Measurements from ENCODE around the gene JOSD2.

The JOSD2 gene

DNA sequence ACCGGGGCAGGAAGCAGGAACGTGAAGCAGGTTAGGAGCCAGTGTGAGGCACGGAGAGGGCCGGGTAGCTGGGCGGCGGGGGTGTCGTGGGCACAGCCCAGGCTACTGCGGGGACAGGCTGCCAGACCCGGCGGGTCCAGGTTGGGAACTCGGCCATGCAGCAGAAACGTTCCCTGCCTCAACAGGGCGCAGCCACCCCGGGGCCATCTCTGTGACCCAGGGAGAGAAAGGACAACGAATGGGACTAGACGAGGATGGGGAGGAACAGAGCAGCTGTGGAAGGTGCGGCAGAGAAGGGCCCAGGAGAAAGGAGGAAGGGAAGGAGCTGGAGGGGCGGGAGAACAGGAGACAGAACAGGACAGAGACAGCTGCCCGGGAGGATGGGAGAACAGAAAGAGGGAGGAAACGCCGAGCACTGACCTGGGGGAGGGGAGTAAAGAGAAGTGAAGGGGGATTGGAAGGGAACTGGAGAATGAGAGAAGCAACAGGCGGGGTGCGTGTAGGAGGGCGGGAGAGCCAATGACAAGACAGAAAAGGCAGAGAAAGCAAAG is 21.5 kb downstream of the JOSD2 start:
- no peak for TF ChIP-seq TAF1 (IDR thresholded peaks at IDR 0.05; ENCODE audit: borderline replicate concordance, insufficient read depth, low read length)
- TF ChIP-seq, protein P1, sequence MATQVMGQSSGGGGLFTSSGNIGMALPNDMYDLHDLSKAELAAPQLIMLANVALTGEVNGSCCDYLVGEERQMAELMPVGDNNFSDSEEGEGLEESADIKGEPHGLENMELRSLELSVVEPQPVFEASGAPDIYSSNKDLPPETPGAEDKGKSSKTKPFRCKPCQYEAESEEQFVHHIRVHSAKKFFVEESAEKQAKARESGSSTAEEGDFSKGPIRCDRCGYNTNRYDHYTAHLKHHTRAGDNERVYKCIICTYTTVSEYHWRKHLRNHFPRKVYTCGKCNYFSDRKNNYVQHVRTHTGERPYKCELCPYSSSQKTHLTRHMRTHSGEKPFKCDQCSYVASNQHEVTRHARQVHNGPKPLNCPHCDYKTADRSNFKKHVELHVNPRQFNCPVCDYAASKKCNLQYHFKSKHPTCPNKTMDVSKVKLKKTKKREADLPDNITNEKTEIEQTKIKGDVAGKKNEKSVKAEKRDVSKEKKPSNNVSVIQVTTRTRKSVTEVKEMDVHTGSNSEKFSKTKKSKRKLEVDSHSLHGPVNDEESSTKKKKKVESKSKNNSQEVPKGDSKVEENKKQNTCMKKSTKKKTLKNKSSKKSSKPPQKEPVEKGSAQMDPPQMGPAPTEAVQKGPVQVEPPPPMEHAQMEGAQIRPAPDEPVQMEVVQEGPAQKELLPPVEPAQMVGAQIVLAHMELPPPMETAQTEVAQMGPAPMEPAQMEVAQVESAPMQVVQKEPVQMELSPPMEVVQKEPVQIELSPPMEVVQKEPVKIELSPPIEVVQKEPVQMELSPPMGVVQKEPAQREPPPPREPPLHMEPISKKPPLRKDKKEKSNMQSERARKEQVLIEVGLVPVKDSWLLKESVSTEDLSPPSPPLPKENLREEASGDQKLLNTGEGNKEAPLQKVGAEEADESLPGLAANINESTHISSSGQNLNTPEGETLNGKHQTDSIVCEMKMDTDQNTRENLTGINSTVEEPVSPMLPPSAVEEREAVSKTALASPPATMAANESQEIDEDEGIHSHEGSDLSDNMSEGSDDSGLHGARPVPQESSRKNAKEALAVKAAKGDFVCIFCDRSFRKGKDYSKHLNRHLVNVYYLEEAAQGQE (IDR thresholded peaks at IDR 0.05; ENCODE audit: insufficient read depth in 1 of 2, low read depth in 2 of 2, low read length in 2 of 2), result no peak

DNA sequence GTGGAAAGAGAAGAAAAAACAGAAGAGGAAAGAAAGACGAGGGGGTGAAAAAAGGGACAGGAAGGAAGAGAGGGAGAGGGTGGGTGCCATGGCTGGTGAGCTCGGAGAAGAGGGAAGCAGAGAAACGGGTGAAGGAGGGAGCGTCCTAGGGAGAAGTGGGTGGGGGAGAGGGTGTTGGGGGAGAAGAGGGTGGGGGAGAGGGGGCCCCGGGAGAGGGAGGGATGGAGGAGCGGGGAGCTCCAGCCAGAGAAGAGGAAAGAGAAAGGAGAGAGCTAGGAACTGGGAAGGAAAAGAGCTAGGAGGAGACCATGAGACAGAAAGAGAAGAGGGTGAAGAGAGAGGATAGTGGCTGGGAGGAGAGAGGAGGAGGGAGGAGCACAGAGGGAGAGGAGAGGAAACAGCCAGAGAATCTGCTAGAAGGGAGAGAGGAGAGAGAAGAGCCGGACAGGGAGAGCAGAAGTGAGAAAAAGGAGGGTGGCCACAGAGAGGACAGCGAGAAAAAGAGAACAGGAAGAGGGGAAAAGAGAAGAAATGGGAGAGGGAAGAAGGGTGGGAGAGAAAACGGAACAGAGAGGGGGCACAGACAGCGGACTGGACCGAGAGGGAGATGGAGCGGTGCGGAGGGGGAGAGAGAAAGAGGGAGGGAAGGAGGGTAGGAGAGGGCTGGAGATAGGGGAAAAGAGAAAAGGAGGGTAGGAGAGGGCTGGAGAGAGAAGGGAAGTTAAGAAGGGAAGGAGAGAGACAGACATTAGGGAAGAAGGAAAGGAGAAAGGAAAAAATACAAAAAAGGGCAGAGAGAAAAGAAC is 22.4 kb downstream of the JOSD2 start:
- no peak for TF ChIP-seq SIN3A (IDR thresholded peaks at IDR 0.05; ENCODE audit: borderline replicate concordance, insufficient read depth, low read length)
- no peak for TF ChIP-seq TAF1 (IDR thresholded peaks at IDR 0.05; ENCODE audit: borderline replicate concordance, insufficient read depth, low read length)
- TF ChIP-seq, protein P1 (IDR thresholded peaks at IDR 0.05; ENCODE audit: insufficient read depth in 1 of 2, low read depth in 2 of 2, low read length in 2 of 2), result no peak
- TF ChIP-seq FOXP2 (optimal IDR thresholded peaks at IDR 0.05; ENCODE audit: borderline replicate concordance, extremely low read depth, extremely low read length, insufficient read depth), result no peak
- TF ChIP-seq POLR2AphosphoS5 (IDR thresholded peaks at IDR 0.05; ENCODE audit: low read depth, low read length), result no peak

DNA sequence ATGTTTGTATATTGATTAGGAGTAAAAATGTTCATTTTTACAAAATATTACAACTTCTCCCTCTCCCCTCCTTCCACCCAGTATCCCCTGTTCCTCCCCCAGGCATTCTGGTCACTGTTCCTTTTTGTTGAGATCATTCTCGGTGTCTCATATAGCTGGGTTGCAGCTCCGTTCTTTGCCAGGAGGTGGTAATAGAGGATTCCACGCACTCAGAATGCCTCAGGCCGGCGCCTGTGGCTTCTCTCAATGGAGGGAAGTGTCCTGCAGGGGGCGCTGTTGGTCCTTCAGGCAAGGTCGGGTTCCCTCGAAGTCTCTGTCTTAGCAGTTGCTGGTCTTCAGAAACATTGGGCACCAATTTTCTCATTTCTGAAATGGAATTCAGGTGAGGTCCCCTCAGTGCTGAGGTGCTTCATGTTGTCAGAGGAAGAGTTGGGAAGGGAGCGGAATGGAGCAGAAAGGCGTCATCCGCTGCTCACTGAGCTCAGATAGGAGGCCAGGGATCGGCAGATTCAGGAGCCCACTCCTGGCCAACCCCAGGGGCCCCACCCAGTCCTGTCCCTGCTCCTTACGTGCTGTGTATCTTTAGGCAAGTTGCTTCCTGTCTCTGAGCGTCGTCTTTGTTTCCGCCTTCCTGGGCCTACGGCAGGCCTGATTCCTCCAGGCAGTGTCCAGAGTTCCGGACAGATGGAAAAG is 24.0 kb downstream of the JOSD2 start:
- TF ChIP-seq POLR2AphosphoS5 (IDR thresholded peaks at IDR 0.05; ENCODE audit: low read depth, low read length) (no peak), SIN3A (IDR thresholded peaks at IDR 0.05; ENCODE audit: borderline replicate concordance, insufficient read depth, low read length) (no peak), FOXP2 (optimal IDR thresholded peaks at IDR 0.05; ENCODE audit: borderline replicate concordance, extremely low read depth, extremely low read length, insufficient read depth) (no peak), TAF1 (IDR thresholded peaks at IDR 0.05; ENCODE audit: borderline replicate concordance, insufficient read depth, low read length) (no peak)
- TF ChIP-seq, protein P1 (IDR thresholded peaks at IDR 0.05; ENCODE audit: insufficient read depth in 1 of 2, low read depth in 2 of 2, low read length in 2 of 2), result no peak

DNA sequence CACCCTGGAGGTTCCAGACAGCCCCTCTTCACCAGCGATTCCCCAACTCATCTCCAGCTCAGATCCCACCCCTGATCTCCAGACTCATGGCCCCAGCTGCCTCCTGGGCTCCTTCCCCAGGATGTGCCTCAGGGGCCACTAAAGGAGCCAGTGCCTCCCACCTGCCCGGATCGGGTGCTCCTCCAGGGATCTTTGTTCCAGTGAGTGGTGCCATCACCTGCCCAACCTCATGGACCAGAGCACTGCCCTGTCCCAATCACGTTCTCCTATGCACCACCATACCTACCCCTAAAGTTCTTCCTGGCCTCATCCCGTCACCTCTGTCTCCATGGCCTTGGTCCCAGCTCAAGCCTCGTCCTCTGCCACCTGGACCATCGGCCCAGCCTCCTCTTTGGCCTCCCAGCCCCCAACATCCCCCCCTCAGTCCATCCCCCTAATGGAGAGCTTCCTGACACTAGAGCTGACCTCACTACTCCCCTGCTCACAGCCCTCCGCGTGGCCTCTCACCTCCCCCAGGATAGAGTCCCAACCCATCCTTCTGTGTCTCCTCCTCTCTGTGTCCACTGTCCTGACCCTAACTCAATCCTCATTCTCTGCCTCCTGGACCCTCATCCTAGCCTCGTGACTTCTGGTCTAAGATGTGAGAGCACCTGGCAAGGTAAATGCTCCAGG is 25.6 kb downstream of the JOSD2 start:
- TF ChIP-seq, protein P1 (IDR thresholded peaks at IDR 0.05; ENCODE audit: insufficient read depth in 1 of 2, low read depth in 2 of 2, low read length in 2 of 2), result no peak
- TF ChIP-seq TAF1 (IDR thresholded peaks at IDR 0.05; ENCODE audit: borderline replicate concordance, insufficient read depth, low read length) (no peak), SIN3A (IDR thresholded peaks at IDR 0.05; ENCODE audit: borderline replicate concordance, insufficient read depth, low read length) (no peak), POLR2AphosphoS5 (IDR thresholded peaks at IDR 0.05; ENCODE audit: low read depth, low read length) (no peak), FOXP2 (optimal IDR thresholded peaks at IDR 0.05; ENCODE audit: borderline replicate concordance, extremely low read depth, extremely low read length, insufficient read depth) (no peak)
